Measurements from ENCODE around the gene PLA2G4E.

- TF ChIP-seq CTCF (conservative IDR thresholded peaks at IDR 0.05 in 1 of 2, IDR thresholded peaks at IDR 0.05 in 1 of 2; ENCODE audit: low read depth in 1 of 2, low read length in 2 of 2) (no peak), EZH2 (IDR thresholded peaks at IDR 0.05; ENCODE audit: low read length, missing control alignments) (no peak)
Measured at GRCh38 chr15:41992151-41992802, 28.6 kb downstream of the PLA2G4E start.

All from fibroblast of lung (primary cell).